ENCODE measurements around the gene KCND1.

DNA sequence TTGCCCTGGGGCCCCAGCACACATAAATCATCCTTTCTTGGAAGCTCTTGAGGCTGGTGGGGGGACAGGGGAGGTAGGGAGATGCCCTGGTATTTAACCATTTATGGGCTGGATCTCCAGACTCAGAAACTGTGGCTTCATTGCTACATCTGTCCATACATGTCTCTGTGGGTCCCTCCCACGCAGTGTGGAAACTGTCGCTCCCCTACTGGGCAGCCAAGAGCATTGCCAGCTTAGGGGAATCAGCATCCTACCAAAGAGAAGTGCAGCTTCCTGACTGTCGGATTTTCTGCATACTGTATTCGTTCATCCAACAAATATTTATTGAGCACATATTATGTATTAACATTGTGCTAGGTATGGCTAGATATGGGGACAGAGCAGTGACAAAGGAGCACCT is 26.7 kb upstream of the KCND1 start:
- TF ChIP-seq, protein P1, sequence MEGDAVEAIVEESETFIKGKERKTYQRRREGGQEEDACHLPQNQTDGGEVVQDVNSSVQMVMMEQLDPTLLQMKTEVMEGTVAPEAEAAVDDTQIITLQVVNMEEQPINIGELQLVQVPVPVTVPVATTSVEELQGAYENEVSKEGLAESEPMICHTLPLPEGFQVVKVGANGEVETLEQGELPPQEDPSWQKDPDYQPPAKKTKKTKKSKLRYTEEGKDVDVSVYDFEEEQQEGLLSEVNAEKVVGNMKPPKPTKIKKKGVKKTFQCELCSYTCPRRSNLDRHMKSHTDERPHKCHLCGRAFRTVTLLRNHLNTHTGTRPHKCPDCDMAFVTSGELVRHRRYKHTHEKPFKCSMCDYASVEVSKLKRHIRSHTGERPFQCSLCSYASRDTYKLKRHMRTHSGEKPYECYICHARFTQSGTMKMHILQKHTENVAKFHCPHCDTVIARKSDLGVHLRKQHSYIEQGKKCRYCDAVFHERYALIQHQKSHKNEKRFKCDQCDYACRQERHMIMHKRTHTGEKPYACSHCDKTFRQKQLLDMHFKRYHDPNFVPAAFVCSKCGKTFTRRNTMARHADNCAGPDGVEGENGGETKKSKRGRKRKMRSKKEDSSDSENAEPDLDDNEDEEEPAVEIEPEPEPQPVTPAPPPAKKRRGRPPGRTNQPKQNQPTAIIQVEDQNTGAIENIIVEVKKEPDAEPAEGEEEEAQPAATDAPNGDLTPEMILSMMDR (IDR thresholded peaks at IDR 0.05) = no peak
- TF ChIP-seq EP300 (IDR thresholded peaks at IDR 0.05) = no peak

Measured in stomach (tissue), 4 donors.